ENCODE results near the gene C10orf53. TPM values are rescaled to one million over a fixed set of nuclear protein-coding genes. Genes with fewer than 3 reads are reported as not detected.

The C10orf53 gene
- total and polyA plus RNA-seq, 10 of the 15 experiments (the other 5 are each of a cell fraction or from before 2014, with no cell fraction given): not detected

- Histone ChIP-seq H3K4me2 (ENCODE audit: control insufficient read depth, insufficient read depth) (no peak overlapping the region), H3K9ac (ENCODE audit: control insufficient read depth, insufficient read depth, low read length) (no peak overlapping the region), H4K20me1 (ENCODE audit: control insufficient read depth, insufficient read depth) (no peaks in the 10 kb centered on the region), H3K4me1 (ENCODE audit: control insufficient read depth, insufficient read depth, low read length) (no peaks in the 10 kb centered on the region), H3K79me2 (ENCODE audit: control insufficient read depth, insufficient read depth, low read length) (no peaks in the 10 kb centered on the region), H3K36me3 (ENCODE audit: control insufficient read depth in 2 of 2, insufficient read depth in 2 of 2, low read length in 1 of 2) (no peaks in the 10 kb centered on the region), H3K27me3 (replicated peaks in 1 of 2; ENCODE audit: control insufficient read depth in 2 of 2, insufficient read depth in 2 of 2, low read length in 1 of 2) (no peaks in the 10 kb centered on the region), H3K4me3 (no peak overlapping the region), H3K9me3 (replicated peaks; ENCODE audit: control insufficient read depth, insufficient read depth, low read length) (no peaks in the 10 kb centered on the region), H2AFZ (ENCODE audit: control insufficient read depth, low read depth, low read length) (no peak overlapping the region), H3K27ac (ENCODE audit: control insufficient read depth, insufficient read depth) (no peak overlapping the region)
- intact Hi-C loops (cut with micrococcal nuclease; ENCODE audit: unreplicated experiment): no loop called here
- ATAC-seq: no peak
- CTCF ChIA-PET: no interaction called here
- DNase-seq (ENCODE audit: low read depth, low spot score): no peak
- in situ Hi-C loops (cut with MboI): no loop called here
- SMC1A ChIA-PET (ENCODE audit: uncharacterized antibody, unreplicated experiment): interaction anchor here (0.6 kb wide), 1 partner anchor 17 kb away, joined by 3 read pairs; no protein-coding TSS in a partner anchor
- 47% methylated on average over 1 of the region's 1 CpG for WGBS (ENCODE audit: insufficient coverage, insufficient replicate concordance, low lambda C conversion rate, missing lambda C conversion rate)
- BruUV-seq (replicated peaks): no TSS peak
- RAD21 ChIA-PET (ENCODE audit: unreplicated experiment): no interaction called here
- no peak for FAIRE-seq
- TF ChIP-seq BACH1 (IDR thresholded peaks at IDR 0.05; ENCODE audit: borderline replicate concordance) (no peak), EZH2 (IDR thresholded peaks at IDR 0.05; ENCODE audit: borderline replicate concordance, control insufficient read depth, low read depth, low read length) (no peak), CEBPB (IDR thresholded peaks at IDR 0.05; ENCODE audit: borderline replicate concordance in 1 of 2, low read depth in 2 of 2, low read length in 2 of 2) (no peak), EGR1 (IDR thresholded peaks at IDR 0.05; ENCODE audit: borderline replicate concordance in 1 of 2, low read depth in 2 of 2, low read length in 2 of 2) (no peak), IKZF2 (IDR thresholded peaks at IDR 0.05) (no peak), BHLHE40 (IDR thresholded peaks at IDR 0.05; ENCODE audit: borderline replicate concordance in 1 of 2, low read depth in 2 of 2, low read length in 1 of 2) (no peak)
- TF ChIP-seq, protein P1, sequence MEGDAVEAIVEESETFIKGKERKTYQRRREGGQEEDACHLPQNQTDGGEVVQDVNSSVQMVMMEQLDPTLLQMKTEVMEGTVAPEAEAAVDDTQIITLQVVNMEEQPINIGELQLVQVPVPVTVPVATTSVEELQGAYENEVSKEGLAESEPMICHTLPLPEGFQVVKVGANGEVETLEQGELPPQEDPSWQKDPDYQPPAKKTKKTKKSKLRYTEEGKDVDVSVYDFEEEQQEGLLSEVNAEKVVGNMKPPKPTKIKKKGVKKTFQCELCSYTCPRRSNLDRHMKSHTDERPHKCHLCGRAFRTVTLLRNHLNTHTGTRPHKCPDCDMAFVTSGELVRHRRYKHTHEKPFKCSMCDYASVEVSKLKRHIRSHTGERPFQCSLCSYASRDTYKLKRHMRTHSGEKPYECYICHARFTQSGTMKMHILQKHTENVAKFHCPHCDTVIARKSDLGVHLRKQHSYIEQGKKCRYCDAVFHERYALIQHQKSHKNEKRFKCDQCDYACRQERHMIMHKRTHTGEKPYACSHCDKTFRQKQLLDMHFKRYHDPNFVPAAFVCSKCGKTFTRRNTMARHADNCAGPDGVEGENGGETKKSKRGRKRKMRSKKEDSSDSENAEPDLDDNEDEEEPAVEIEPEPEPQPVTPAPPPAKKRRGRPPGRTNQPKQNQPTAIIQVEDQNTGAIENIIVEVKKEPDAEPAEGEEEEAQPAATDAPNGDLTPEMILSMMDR (IDR thresholded peaks at IDR 0.05 in 2 of 3, conservative IDR thresholded peaks at IDR 0.05 in 1 of 3; ENCODE audit: control insufficient read depth in 2 of 3, extremely low read depth in 1 of 3, insufficient read depth in 1 of 3, low read depth in 3 of 3, low read length in 3 of 3): no peak
- TF ChIP-seq, protein P2, sequence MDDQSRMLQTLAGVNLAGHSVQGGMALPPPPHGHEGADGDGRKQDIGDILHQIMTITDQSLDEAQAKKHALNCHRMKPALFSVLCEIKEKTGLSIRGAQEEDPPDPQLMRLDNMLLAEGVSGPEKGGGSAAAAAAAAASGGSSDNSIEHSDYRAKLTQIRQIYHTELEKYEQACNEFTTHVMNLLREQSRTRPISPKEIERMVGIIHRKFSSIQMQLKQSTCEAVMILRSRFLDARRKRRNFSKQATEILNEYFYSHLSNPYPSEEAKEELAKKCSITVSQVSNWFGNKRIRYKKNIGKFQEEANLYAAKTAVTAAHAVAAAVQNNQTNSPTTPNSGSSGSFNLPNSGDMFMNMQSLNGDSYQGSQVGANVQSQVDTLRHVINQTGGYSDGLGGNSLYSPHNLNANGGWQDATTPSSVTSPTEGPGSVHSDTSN (IDR thresholded peaks at IDR 0.05; ENCODE audit: insufficient replicate concordance, low read depth, low read length): no peak
- POLR2A ChIA-PET: no interaction called here
Observed at GRCh38 chr10:49650724-49651034, 28.8 kb upstream of the C10orf53 start.

All from GM12878 (cell line).